GM12873 (cell line): ENCODE results near the gene CD276.

Experiments
- TF ChIP-seq, protein P1 (sequence below): IDR thresholded peaks from 2 replicates; pipeline ENCODE4 v1.5.1; 2012; ENCODE audit warnings: low read depth, mild to moderate bottlenecking, moderate library complexity, low read length, control low read depth; ENCODE audit not compliant: insufficient read depth; ENCODE audit errors: missing control alignments

Gene CD276

DNA sequence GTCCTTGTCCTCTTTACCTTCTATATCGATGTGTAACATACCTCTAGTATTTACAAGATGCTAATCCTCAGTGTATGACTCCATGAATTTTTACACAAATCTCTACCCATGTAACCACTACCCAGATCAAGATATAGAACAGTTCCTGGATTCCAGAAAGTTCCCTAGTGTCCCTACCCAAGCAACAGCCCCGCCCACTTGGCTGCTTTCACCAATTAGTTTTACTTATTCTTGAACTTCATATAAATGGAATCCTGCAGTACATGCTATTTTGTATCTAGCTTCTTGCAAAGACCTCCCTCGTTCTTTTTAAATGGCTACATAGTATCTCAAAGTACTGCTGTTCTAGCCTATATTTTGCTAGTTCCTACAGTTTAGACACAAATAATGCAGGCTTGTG, 33.0 kb downstream of the CD276 start:
- TF ChIP-seq, protein P1, sequence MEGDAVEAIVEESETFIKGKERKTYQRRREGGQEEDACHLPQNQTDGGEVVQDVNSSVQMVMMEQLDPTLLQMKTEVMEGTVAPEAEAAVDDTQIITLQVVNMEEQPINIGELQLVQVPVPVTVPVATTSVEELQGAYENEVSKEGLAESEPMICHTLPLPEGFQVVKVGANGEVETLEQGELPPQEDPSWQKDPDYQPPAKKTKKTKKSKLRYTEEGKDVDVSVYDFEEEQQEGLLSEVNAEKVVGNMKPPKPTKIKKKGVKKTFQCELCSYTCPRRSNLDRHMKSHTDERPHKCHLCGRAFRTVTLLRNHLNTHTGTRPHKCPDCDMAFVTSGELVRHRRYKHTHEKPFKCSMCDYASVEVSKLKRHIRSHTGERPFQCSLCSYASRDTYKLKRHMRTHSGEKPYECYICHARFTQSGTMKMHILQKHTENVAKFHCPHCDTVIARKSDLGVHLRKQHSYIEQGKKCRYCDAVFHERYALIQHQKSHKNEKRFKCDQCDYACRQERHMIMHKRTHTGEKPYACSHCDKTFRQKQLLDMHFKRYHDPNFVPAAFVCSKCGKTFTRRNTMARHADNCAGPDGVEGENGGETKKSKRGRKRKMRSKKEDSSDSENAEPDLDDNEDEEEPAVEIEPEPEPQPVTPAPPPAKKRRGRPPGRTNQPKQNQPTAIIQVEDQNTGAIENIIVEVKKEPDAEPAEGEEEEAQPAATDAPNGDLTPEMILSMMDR = no peak

DNA sequence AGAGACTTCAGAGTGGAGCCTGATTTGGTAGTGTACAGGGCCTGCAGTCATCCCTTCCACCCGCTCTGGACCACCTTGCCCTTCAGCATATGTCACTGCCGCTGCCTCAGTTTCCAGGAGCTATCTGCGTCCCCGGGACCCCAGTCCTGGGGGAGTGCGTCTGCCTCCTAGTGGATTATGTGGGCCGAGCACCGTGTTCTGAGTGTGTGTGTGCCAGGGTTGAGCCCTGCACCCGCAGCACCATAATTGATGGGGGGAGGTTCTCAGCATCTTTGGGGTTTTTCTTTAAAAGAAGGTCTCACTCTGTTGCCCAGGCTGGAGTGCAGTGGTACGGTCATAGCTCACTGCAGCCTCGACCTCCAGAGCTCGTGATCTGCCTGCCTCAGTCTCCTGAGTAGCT, 33.6 kb downstream of the CD276 start:
- TF ChIP-seq, protein P1 = peak; percentile 39

DNA sequence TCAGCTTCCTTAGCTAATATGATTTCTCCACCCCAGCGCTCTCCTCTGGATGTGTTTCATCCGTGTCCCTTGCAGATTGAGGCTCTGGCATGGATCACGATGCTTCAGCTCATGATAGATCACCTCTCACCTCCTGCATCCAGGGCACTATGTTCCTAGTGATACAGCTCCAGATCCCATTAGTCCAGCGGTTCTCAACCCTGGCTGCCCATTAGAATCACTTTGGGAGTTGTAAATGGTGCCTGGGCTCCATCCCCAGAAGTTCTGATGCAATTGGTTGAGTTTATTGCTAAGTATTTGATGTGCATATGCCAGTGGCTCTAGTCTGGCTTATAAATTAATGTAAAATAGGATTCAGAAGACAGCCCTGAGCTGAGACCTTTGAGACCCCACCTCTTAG, 34.5 kb downstream of the CD276 start:
- TF ChIP-seq, protein P1 = no peak

DNA sequence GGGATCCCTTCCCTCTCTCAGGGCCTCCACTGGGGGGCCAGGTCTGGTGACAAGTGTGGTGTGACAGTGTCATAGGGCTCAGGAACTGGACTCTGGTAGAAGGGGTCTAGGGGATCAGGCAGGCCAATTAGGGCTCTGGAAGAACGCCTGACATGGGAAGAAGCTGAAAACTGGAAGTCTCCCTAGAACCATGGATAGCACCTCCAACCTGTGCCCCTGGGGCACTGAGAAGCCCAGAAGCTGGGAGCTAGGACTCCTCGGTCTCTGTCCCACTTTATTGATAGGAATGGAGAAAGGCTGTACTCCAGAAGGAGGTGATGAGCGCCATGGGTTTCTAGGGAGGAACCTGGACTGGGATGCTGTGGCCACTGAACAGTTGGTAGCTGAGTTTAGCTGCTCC, 38.2 kb downstream of the CD276 start:
- TF ChIP-seq, protein P1 = no peak

DNA sequence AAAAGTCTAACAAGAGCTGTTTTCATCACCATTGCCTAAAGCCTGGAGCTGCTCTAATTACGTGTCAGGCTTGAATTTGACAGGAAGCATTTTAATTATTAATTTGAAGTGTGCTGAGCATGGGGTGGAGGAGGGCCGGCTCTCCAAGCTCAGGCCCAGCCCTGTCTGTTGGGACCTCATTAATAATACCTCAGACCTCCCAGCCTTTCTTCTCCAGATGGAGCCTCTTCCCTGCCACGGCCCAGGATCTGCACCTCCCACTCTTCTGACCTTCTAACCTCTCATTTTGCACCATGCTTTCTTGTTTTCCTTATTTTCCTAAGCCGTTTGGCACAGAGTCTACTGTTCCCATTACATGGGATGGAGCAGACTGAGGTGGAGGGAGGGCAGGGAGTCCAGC, 39.0 kb downstream of the CD276 start:
- TF ChIP-seq, protein P1 = no peak

DNA sequence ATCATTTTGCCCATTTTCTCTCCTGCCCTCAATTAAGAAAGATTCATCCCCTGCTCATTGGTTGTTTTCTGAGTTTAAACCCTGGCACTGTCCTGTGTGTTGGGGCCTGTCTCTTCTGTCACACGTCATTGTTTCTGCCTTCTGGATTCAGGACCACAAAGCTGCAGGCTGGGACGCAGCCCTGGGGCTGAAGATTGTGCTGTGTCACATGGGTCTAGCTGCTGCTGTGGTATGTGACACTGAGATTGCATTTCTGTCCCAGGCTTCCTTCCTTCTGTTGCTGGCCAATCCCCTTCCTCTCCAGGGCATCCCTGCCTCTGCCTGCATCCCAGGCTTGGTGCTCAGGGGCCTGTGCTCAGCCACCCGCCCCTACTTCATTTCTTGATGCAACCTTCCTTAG, 40.0 kb downstream of the CD276 start:
- TF ChIP-seq, protein P1 = no peak

- TF ChIP-seq, protein P1 = no peak
Observed at GRCh38 chr15:73727330-73727976, 43.3 kb downstream of the CD276 start.
